ENCODE results near the gene SETBP1. TPM values are rescaled to one million over a fixed set of nuclear protein-coding genes. Genes with fewer than 3 reads are reported as not detected.

SETBP1 gene
- total RNA-seq, 1 experiment from 2014 or later: 0.05 TPM

- no peak for TF ChIP-seq TCF7L2 (IDR thresholded peaks at IDR 0.05; ENCODE audit: borderline replicate concordance, extremely low read depth, insufficient read depth, insufficient read length)
- TF ChIP-seq RAD21 (IDR thresholded peaks at IDR 0.05; ENCODE audit: low read depth): no peak
Observed at GRCh38 chr18:44774191-44774590, 93.5 kb downstream of the SETBP1 start (continued).

GRCh38 chr18:44777457-44778192 is 96.9 kb downstream of the SETBP1 start:
- no peak overlapping the region for H3K4me3 ChIP-seq (replicated peaks in 1 of 2; ENCODE audit: low read depth in 1 of 2, low read length in 2 of 2)
- no peak overlapping the region for H3K4me2 ChIP-seq (ENCODE audit: low read length)
- ATAC-seq (no peak), DNase-seq (ENCODE audit: low read depth, low spot score) (no peak)
- H3K9ac ChIP-seq (ENCODE audit: low read length): no peak overlapping the region
- BruUV-seq (replicated peaks): no TSS peak
- H3K36me3 ChIP-seq (ENCODE audit: control insufficient read depth in 1 of 2, insufficient read depth in 2 of 2, low read length in 2 of 2): no peaks in the 10 kb centered on the region
- intact Hi-C loops (cut with micrococcal nuclease): no loop called here
- no peaks in the 10 kb centered on the region for H4K20me1 ChIP-seq (ENCODE audit: insufficient read depth)
- no peaks in the 10 kb centered on the region for H3K4me1 ChIP-seq (ENCODE audit: control insufficient read depth in 1 of 2, insufficient read depth in 2 of 2, low read length in 2 of 2)
- H3K27ac ChIP-seq (ENCODE audit: low read depth, low read length): no peak overlapping the region
- RAD21 ChIA-PET (ENCODE audit: low non-redundant PET in 1 of 2, low total read pairs in 2 of 2, uncharacterized antibody in 2 of 2, unreplicated experiment in 2 of 2): no interaction called here
- H2AFZ ChIP-seq (ENCODE audit: low read depth, low read length, poor library complexity, severe bottlenecking): no peak overlapping the region
- H3K79me2 ChIP-seq (ENCODE audit: insufficient read depth, low read length): no peaks in the 10 kb centered on the region
- CTCF ChIA-PET: no interaction called here
- H3K9me2 ChIP-seq (ENCODE audit: insufficient read depth): no peaks in the 10 kb centered on the region
- no peaks in the 10 kb centered on the region for H3K27me3 ChIP-seq (ENCODE audit: insufficient read depth, low read length)
- POLR2A ChIA-PET: no interaction called here
- H3K9me3 ChIP-seq (ENCODE audit: control insufficient read depth in 1 of 2, insufficient read depth in 1 of 2, low read depth in 1 of 2, low read length in 2 of 2): peaks cover 7 to 38% of the 10 kb centered on the region in 2 experiments; a peak in 2 of 4 replicates
- TF ChIP-seq RAD21 (IDR thresholded peaks at IDR 0.05; ENCODE audit: low read depth) (no peak), JUND (IDR thresholded peaks at IDR 0.05) (no peak), ATF3 (IDR thresholded peaks at IDR 0.05) (no peak), REST (IDR thresholded peaks at IDR 0.05; ENCODE audit: low read depth) (no peak), ELF1 (IDR thresholded peaks at IDR 0.05; ENCODE audit: borderline replicate concordance, low read depth) (no peak), EZH2phosphoT487 (IDR thresholded peaks at IDR 0.05; ENCODE audit: borderline replicate concordance) (no peak), TCF7L2 (IDR thresholded peaks at IDR 0.05; ENCODE audit: borderline replicate concordance, extremely low read depth, insufficient read depth, insufficient read length) (no peak), SP1 (IDR thresholded peaks at IDR 0.05; ENCODE audit: low read depth) (no peak), CBX3 (IDR thresholded peaks at IDR 0.05; ENCODE audit: low read depth) (no peak), ZBTB33 (IDR thresholded peaks at IDR 0.05; ENCODE audit: extremely low read depth, insufficient replicate concordance, low read length) (no peak), POLR2A (IDR thresholded peaks at IDR 0.05; ENCODE audit: borderline replicate concordance, extremely low read depth, insufficient read depth, insufficient read length) (no peak), SRF (IDR thresholded peaks at IDR 0.05; ENCODE audit: low read depth) (no peak), CEBPB (IDR thresholded peaks at IDR 0.05; ENCODE audit: low read depth) (no peak), CTCF (IDR thresholded peaks at IDR 0.05 in 2 of 3, conservative IDR thresholded peaks at IDR 0.05 in 1 of 3; ENCODE audit: borderline replicate concordance in 1 of 3, insufficient read depth in 1 of 3, low read depth in 2 of 3, low read length in 2 of 3) (no peak), SIN3A (IDR thresholded peaks at IDR 0.05; ENCODE audit: low read depth) (no peak), FOSL1 (IDR thresholded peaks at IDR 0.05; ENCODE audit: low read depth) (no peak), EGR1 (IDR thresholded peaks at IDR 0.05; ENCODE audit: low read depth) (no peak), ZNF274 (IDR thresholded peaks at IDR 0.05; ENCODE audit: low read depth, low read length) (no peak)
